Measurements from ENCODE around the gene TAGLN2.
"Not testable (repeated sequence)": the region's sequence is repeated elsewhere in the genome, so short reads cannot be mapped to it uniquely, and the experiment has no call there.

TAGLN2 gene

GRCh38 chr1:159900086-159900680 lies 25.1 kb downstream of the TAGLN2 start, which contains the start of gene CFAP45:
TSS of gene CFAP45 (minus strand) at chr1:159900165. CDS start at chr1:159900098, 67 bp downstream.
- no peak within 1 kb of the TSS for H3K4me3 ChIP-seq (ENCODE audit: control insufficient read depth, low read depth, low read length)
- TF ChIP-seq CTCF (conservative IDR thresholded peaks at IDR 0.05; ENCODE audit: control insufficient read depth, insufficient read depth, low read depth, low read length), result no peak
- peak; percentile 66 for DNase-seq (ENCODE audit: low read depth)

GRCh38 chr1:159899634-159900033 lies 25.7 kb downstream of the TAGLN2 start:
- DNase-seq (ENCODE audit: low read depth); H3K4me3 ChIP-seq (ENCODE audit: control insufficient read depth, low read depth, low read length): not testable (repeated sequence)

- TF ChIP-seq CTCF (conservative IDR thresholded peaks at IDR 0.05; ENCODE audit: control insufficient read depth, insufficient read depth, low read depth, low read length), result no peak
- H3K4me3 ChIP-seq (ENCODE audit: control insufficient read depth, low read depth, low read length), result no peak overlapping the region
- no peak for DNase-seq (ENCODE audit: low read depth)
Measured at GRCh38 chr1:159898527-159898926, 26.8 kb downstream of the TAGLN2 start.

- TF ChIP-seq CTCF (conservative IDR thresholded peaks at IDR 0.05; ENCODE audit: control insufficient read depth, insufficient read depth, low read depth, low read length), result no peak
- DNase-seq (ENCODE audit: low read depth), result no peak
- H3K4me3 ChIP-seq (ENCODE audit: control insufficient read depth, low read depth, low read length), result no peak overlapping the region
Measured at GRCh38 chr1:159897962-159898361, 27.3 kb downstream of the TAGLN2 start.

- DNase-seq (ENCODE audit: low read depth), result no peak
- no peak overlapping the region for H3K4me3 ChIP-seq (ENCODE audit: control insufficient read depth, low read depth, low read length)
- no peak for TF ChIP-seq CTCF (conservative IDR thresholded peaks at IDR 0.05; ENCODE audit: control insufficient read depth, insufficient read depth, low read depth, low read length)
Measured at GRCh38 chr1:159896546-159896930, 28.8 kb downstream of the TAGLN2 start.

- no peak overlapping the region for H3K4me3 ChIP-seq (ENCODE audit: control insufficient read depth, low read depth, low read length)
- DNase-seq (ENCODE audit: low read depth), result no peak
- no peak for TF ChIP-seq CTCF (conservative IDR thresholded peaks at IDR 0.05; ENCODE audit: control insufficient read depth, insufficient read depth, low read depth, low read length)
Measured at GRCh38 chr1:159895836-159896545, 29.3 kb downstream of the TAGLN2 start.

- no peak for DNase-seq (ENCODE audit: low read depth)
- no peak for TF ChIP-seq CTCF (conservative IDR thresholded peaks at IDR 0.05; ENCODE audit: control insufficient read depth, insufficient read depth, low read depth, low read length)
- no peak overlapping the region for H3K4me3 ChIP-seq (ENCODE audit: control insufficient read depth, low read depth, low read length)
Measured at GRCh38 chr1:159895286-159895685, 30.0 kb downstream of the TAGLN2 start.

Data from fibroblast of mammary gland (primary cell).